Adrenal gland (tissue), 12 donors: ENCODE results near the gene SYNJ2. TPM values are rescaled to one million over a fixed set of nuclear protein-coding genes. Genes with fewer than 3 reads are reported as not detected.

Experiments
- DNase-seq, 7 donors: peaks; one replicate each; pipeline ENCODE4 v3.0.0-alpha.2; 2019 to 2020
- H3K27ac ChIP-seq, 5 donors: fragments of 200-600 bp; sonication (generic) in 4 of 5; 1 replicate in 3 of 5; 2 replicates in 2 of 5; pipeline versions ENCODE4 v1.5.1 to v1.8.0; 2016 to 2020; ENCODE audit warnings: mild to moderate bottlenecking in 1 of 5
- H3K27me3 ChIP-seq: fragments of 200-600 bp; 2 replicates; pipeline ENCODE4 v1.8.0; 2021
- H3K36me3 ChIP-seq, 2 donors: fragments of 200-600 bp; replicated peaks in 1 of 2; 1 replicate in 1 of 2; 2 replicates in 1 of 2; pipeline versions ENCODE4 v1.5.1 to v1.8.0; 2018 to 2022
- H3K4me1 ChIP-seq, 2 donors: fragments of 200-600 bp; replicated peaks in 1 of 2; 1 replicate in 1 of 2; 2 replicates in 1 of 2; pipeline versions ENCODE4 v1.5.1 to v1.8.0; 2018 to 2021
- H3K4me3 ChIP-seq, 4 donors: fragments of 200-600 bp; sonication (generic) in 3 of 4; one replicate each; pipeline ENCODE4 v1.5.1; 2016 to 2018
- H3K9me3 ChIP-seq, 3 donors: fragments of 200-600 bp; sonication (generic) in 1 of 3; replicated peaks in 1 of 3; 1 replicate in 2 of 3; 2 replicates in 1 of 3; pipeline versions ENCODE4 v1.5.1 to v1.8.0; 2016 to 2021
- POLR2A ChIP-seq, 2 donors: fragments of 450-650 bp; IDR thresholded peaks; one replicate each; pipeline ENCODE4 v1.6.1; 2017; ENCODE audit warnings: antibody characterized with exemption in 2 of 2, mild to moderate bottlenecking in 2 of 2, moderate library complexity in 1 of 2
- WGBS, 4 donors: extraction: QIAGEN DNeasy Blood & Tissue Kit in 2 of 4; methylation state at CpG; one replicate each; pipeline versions ENCODE4 v1.1.5 to v1.1.7; 2013 to 2017; 5-methylcytosine and 5-hydroxymethylcytosine counted together
- intact Hi-C, 2 donors: fragments of 100-400 bp; cut with DNase I; formaldehyde crosslinking; loops; one replicate each; pipeline versions ENCODE4 v1.14.1 to v1.15.0; 2022 to 2023
- polyA plus RNA-seq, 3 donors: library from polyadenylated mRNA; stranded (reverse); fragments of 200-250 nt in 2 of 3; fragments of 350-450 nt in 1 of 3; fragmentation: Illumina TruSeq in 1 of 3; extraction: RNeasy Lipid Tissue Mini Kit (QIAGEN cat#74804) in 1 of 3; gene quantifications; one replicate each; pipeline ENCODE4 v1.2.3, GENCODE V29; 2013 to 2014
- total RNA-seq, 9 donors: library from RNA; depleted of rRNA in 4 of 9; stranded (reverse); fragments of >200 nt in 4 of 9; fragments of 120-200 nt in 1 of 9; fragmentation: NEBNext Ultra II Directional in 1 of 9; extraction: Animal tissue kit (Norgen Biotek cat#: 25700) in 1 of 9; gene quantifications; one replicate each; pipeline versions ENCODE4 v1.1.0 to v1.2.4, GENCODE V29; 2013 to 2023
- TF ChIP-seq, protein P1 (sequence below), 6 experiments: fragments of 450-650 bp in 4 of 6; fragments of 200-600 bp in 2 of 6; sonication (generic) in 1 of 6; IDR thresholded peaks; 1 replicate in 5 of 6; 2 replicates in 1 of 6; pipeline versions ENCODE4 v1.5.1 to v1.8.0; 2016 to 2021; ENCODE audit warnings: antibody characterized with exemption in 6 of 6, mild to moderate bottlenecking in 2 of 6, moderate library complexity in 1 of 6
- donor health status: healthy with polysubstance abuse.
- donor health status: Bipolar disorder and iron deficiency.
- donor health status: DM: yes; HTN: yes; CAD: no.
- donor health status: DM: no; HTN: no; CAD: no.
- donor health status: DM: no; HTN: no; CAD: no.
- donor health status: DM: yes; HTN: yes; CAD: no.

The SYNJ2 gene
- total and polyA plus RNA-seq, 12 donors: 1.6 to 20.5 (median 12.8) TPM

DNA sequence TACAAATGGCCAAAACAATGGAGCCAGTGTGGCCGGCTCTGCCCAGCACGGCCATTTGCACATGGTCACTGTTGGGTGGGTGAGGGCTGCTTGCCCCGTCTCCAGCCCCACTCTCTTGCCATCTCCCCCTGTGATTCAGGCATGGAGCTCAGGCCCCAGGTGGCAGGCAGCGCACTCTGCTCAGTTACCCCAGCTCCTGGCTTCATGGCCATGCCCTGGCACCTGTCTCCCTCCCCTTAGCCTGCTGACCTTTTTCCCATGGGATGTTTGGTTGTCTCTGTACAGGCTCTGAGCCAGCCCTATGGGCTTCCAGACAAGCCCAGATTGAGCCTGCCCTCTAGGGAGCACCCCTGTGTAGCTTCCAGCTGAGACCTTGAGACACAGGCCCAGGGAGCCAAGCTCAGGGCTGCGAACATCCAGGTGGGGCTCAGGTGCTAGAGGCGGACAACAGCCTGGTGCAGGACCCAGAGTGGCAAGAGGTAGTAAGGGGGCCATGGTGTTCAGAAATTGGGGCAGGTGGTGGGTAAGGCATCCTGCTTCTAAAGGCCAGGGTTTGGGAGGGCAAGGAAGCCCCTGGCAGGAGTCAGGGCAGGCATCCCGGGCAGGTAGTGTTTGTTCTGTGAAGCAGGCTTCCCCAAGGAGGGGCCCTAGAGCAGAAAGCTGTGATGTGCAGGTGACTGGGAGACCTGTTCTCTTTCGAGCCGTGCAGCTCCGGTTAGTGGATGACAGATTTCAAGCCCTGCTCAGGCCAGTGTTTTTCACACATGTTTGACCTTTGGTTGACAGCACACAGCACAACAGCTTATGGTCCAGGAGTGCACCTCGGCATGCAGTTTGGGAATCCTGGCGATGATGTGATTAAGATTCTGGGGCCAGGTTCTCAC lies 17.7 kb downstream of the SYNJ2 start:
- Histone ChIP-seq H3K4me3 (no peak overlapping the region), H3K27ac (no peak overlapping the region), H3K4me1 (peaks cover 5 to 24% of the 10 kb centered on the region in 2 donors)

DNA sequence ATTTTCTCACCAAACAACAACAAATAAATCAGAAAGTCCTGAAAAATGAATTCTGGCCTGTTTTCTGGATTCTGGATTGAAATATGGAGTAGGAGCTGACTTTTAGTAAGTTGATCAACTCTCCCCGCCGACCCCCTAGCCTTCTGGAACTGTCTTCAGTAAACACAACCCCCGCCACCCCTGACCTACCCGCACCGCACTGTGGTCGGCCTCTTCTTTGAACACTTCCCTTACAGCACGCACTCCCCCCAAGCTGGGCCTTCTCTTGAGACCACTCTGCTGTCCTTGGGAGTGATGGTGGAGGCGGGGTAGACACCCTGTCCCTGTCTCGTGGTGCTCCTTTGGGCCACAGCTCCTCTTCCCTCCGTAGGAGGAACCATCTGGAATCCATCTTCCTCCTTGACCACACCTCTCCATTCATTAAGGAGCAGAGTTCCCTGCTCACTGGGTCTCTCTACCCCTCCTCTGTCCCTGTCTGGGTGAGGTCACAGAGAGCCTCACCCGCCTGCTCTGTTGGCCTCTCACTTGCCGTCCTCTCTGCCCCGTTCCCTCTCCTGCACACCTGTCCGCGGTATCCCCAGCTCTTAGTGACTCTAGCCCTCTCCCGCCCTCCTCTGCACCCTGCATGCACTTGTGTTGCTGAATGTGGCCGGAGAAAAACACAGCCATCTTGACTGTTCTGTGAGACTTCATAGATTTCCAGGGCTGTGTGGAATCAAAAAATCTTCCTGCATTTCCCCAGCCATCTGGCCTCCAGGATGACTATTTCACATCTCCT lies 19.1 kb downstream of the SYNJ2 start:
- Histone ChIP-seq H3K4me3 (no peak overlapping the region), H3K27ac (no peak overlapping the region), H3K4me1 (peaks cover 5 to 27% of the 10 kb centered on the region in 2 donors), H3K36me3 (no peaks in the 10 kb centered on the region), H3K9me3 (no peaks in the 10 kb centered on the region), H3K27me3 (no peaks in the 10 kb centered on the region)
- intact Hi-C loops: no loop called here
- 90 to 93% (median 93%) methylated on average over 17 of the region's 17 CpGs for WGBS, 4 donors
- TF ChIP-seq, protein P1, sequence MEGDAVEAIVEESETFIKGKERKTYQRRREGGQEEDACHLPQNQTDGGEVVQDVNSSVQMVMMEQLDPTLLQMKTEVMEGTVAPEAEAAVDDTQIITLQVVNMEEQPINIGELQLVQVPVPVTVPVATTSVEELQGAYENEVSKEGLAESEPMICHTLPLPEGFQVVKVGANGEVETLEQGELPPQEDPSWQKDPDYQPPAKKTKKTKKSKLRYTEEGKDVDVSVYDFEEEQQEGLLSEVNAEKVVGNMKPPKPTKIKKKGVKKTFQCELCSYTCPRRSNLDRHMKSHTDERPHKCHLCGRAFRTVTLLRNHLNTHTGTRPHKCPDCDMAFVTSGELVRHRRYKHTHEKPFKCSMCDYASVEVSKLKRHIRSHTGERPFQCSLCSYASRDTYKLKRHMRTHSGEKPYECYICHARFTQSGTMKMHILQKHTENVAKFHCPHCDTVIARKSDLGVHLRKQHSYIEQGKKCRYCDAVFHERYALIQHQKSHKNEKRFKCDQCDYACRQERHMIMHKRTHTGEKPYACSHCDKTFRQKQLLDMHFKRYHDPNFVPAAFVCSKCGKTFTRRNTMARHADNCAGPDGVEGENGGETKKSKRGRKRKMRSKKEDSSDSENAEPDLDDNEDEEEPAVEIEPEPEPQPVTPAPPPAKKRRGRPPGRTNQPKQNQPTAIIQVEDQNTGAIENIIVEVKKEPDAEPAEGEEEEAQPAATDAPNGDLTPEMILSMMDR (IDR thresholded peaks at IDR 0.05): no peak
- TF ChIP-seq POLR2A (IDR thresholded peaks at IDR 0.05): no peak
- DNase-seq: no peak

More for the DNA sequence above, 17.7 kb downstream of the SYNJ2 start:
- H3K27me3 ChIP-seq: no peaks in the 10 kb centered on the region
- H3K36me3 ChIP-seq: no peaks in the 10 kb centered on the region
- no peak for DNase-seq
- no peaks in the 10 kb centered on the region for H3K9me3 ChIP-seq
- TF ChIP-seq, protein P1 (IDR thresholded peaks at IDR 0.05): no peak
- no peak for TF ChIP-seq POLR2A (IDR thresholded peaks at IDR 0.05)
- intact Hi-C loops: no loop called here
- WGBS, 4 donors: 86 to 94% (median 92%) methylated on average over 10 to 12 of the region's 12 CpGs

DNA sequence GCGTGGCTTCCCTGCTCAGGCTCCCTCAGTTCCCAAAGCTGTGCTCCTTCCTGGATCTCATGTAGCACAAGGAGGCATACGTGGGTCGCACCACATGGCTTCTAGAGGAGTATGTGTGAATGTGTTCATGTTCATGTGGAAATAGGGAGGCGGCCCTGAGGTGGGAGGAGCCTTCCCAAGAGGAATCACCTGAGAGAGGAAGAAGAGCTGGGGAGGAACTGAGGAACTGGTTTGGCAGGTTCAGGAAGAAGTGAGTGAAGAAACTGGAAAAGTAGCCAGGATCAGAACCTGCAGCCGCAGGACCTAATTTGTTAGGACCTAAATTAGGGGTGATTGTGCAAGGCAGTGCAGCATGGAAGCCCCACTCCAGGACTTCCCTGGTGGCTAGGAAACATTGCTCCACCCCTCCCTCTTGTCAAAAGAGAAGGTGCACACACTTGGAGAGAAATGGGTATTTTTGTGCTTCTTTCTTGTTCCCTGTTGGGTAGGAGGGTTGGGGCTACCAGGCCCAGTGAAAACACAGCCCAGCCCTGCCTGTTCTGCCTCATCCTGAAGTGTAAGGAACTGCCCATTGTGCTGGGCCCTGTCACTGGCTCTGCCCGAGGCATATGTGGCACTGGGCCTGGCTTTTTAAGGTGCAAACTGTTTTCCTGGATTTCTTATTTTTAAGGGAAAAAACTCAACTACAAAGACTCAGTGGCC lies 20.7 kb downstream of the SYNJ2 start:
- WGBS, 4 donors: 90 to 93% (median 92%) methylated on average over 6 of the region's 6 CpGs
- Histone ChIP-seq H3K27ac (peak overlapping the region in 3 of 5 donors; percentile 13 to 69 (median 69)), H3K9me3 (no peaks in the 10 kb centered on the region), H3K27me3 (no peaks in the 10 kb centered on the region), H3K4me1 (peaks cover 5 to 27% of the 10 kb centered on the region in 2 donors), H3K36me3 (no peaks in the 10 kb centered on the region), H3K4me3 (no peak overlapping the region)
- no peak for DNase-seq
- intact Hi-C loops: no loop called here
- TF ChIP-seq, protein P1 (IDR thresholded peaks at IDR 0.05): no peak
- no peak for TF ChIP-seq POLR2A (IDR thresholded peaks at IDR 0.05)
